Osteoblast (primary cell): ENCODE data around the gene UBL7. TPM values are rescaled to one million over a fixed set of nuclear protein-coding genes. Genes with fewer than 3 reads are reported as not detected.
A peak's percentile ranks its signal among the peaks of the same experiment; 100 is the strongest.

Experiments used
- DNase-seq: peaks from one replicate; pipeline ENCODE4 v3.0.0; 2011; ENCODE audit warnings: low spot score, mixed read lengths; ENCODE audit not compliant: insufficient read length; ENCODE audit errors: missing footprints
- H2AFZ ChIP-seq: 2 replicates; pipeline ENCODE4 v1.6.0; 2011; ENCODE audit warnings: mild to moderate bottlenecking, low read length
- H3K27ac ChIP-seq: 2 replicates; pipeline ENCODE4 v1.5.1; 2011; ENCODE audit warnings: mild to moderate bottlenecking, low read depth, low read length, moderate library complexity
- H3K27me3 ChIP-seq: 2 replicates; pipeline ENCODE4 v1.6.0; 2012; ENCODE audit warnings: mild to moderate bottlenecking, control low read depth, inconsistent platforms, low read length, moderate library complexity; ENCODE audit not compliant: insufficient read depth
- H3K36me3 ChIP-seq: 2 replicates; pipeline ENCODE4 v1.5.1; 2011; ENCODE audit warnings: mild to moderate bottlenecking, low read length, control low read depth, moderate library complexity; ENCODE audit not compliant: insufficient read depth
- H3K4me1 ChIP-seq: 2 replicates; pipeline ENCODE4 v1.5.1; 2011; ENCODE audit warnings: mild to moderate bottlenecking, low read length, control low read depth, moderate library complexity; ENCODE audit not compliant: insufficient read depth
- H3K4me2 ChIP-seq: 2 replicates; pipeline ENCODE4 v1.6.0; 2011; ENCODE audit warnings: mild to moderate bottlenecking, low read length; ENCODE audit not compliant: insufficient read depth
- H3K4me3 ChIP-seq: fragments of 200-600 bp; sonication (generic); 3 replicates; pipeline ENCODE4 v1.5.1; 2012; ENCODE audit warnings: mild to moderate bottlenecking, low read length, inconsistent platforms; ENCODE audit not compliant: insufficient read depth
- H3K79me2 ChIP-seq: 2 replicates; pipeline ENCODE4 v1.6.0; 2012; ENCODE audit warnings: mild to moderate bottlenecking, low read length, control low read depth, inconsistent platforms; ENCODE audit not compliant: insufficient read depth
- H3K9me3 ChIP-seq: 2 replicates; pipeline ENCODE4 v1.5.1; 2011; ENCODE audit warnings: low read depth, low read length, control low read depth
- H4K20me1 ChIP-seq: 2 replicates; pipeline ENCODE4 v1.6.0; 2012; ENCODE audit warnings: mild to moderate bottlenecking, low read length, control low read depth; ENCODE audit not compliant: insufficient read depth
- CTCF ChIP-seq: IDR thresholded peaks from 2 replicates; pipeline ENCODE4 v1.5.1; 2011; ENCODE audit warnings: mild to moderate bottlenecking, low read depth, low read length, moderate library complexity; ENCODE audit errors: extremely low read depth
- total RNA-seq: library from RNA; depleted of rRNA; stranded (reverse); fragments of >200 nt; gene quantifications from 2 replicates; pipeline ENCODE4 v1.2.3, GENCODE V29; 2012

The UBL7 gene
- total RNA-seq, 1 donor, result 39.8 TPM

DNA sequence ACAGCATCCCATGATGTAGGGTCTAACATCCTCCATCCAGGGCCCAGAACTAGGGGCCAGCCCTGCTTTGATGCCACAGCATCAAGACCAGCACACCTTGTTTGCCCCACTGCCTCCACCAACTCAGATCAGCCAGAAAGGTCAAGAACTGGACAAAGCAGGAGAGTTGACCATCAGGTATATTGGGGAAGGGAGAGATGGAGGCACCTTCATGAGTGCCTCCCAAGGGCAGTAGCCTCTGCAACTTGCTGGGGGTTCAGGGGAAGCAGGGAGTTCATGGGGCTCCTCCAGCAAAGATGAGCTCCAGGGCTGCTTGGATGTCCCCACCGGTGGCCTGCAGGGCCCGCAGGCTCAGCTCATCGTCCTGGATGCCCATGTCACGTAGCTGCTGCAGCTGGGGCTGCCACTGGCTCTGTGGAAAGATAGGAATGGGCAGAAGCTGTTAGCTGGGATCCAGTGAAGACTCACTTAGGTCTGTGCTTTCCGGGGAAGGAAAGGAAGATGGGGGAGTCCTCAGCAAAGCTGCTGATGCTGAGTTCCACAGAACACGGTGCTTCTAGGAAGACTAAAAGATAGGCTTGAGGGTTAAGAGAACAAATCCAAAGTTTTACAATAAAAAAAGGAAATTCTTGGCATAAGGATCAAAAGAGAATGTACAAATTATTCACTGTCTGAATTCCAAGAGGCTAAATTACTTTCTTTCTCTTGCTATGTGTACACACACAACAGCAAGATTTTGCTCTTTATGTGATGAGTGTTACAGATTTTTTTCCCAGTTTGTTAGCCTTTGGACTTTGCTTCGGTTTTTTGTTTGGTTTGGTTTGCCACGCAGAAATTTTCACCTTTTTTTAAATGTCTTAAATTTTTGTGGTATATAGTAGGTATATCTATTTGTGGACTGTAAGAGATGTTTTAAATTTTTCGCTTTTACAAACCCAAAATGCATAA, 14.9 kb downstream of the UBL7 start:
- Histone ChIP-seq H3K79me2 (no peaks in the 10 kb centered on the region), H3K4me3 (no peak overlapping the region), H3K4me2 (no peak overlapping the region), H2AFZ (no peak overlapping the region), H3K27me3 (no peaks in the 10 kb centered on the region), H3K4me1 (peaks cover 23% of the 10 kb centered on the region), H3K36me3 (peaks cover 38% of the 10 kb centered on the region), H4K20me1 (no peaks in the 10 kb centered on the region), H3K9me3 (no peaks in the 10 kb centered on the region), H3K27ac (no peak overlapping the region)
- no peak for TF ChIP-seq CTCF
- DNase-seq, result no peak

DNA sequence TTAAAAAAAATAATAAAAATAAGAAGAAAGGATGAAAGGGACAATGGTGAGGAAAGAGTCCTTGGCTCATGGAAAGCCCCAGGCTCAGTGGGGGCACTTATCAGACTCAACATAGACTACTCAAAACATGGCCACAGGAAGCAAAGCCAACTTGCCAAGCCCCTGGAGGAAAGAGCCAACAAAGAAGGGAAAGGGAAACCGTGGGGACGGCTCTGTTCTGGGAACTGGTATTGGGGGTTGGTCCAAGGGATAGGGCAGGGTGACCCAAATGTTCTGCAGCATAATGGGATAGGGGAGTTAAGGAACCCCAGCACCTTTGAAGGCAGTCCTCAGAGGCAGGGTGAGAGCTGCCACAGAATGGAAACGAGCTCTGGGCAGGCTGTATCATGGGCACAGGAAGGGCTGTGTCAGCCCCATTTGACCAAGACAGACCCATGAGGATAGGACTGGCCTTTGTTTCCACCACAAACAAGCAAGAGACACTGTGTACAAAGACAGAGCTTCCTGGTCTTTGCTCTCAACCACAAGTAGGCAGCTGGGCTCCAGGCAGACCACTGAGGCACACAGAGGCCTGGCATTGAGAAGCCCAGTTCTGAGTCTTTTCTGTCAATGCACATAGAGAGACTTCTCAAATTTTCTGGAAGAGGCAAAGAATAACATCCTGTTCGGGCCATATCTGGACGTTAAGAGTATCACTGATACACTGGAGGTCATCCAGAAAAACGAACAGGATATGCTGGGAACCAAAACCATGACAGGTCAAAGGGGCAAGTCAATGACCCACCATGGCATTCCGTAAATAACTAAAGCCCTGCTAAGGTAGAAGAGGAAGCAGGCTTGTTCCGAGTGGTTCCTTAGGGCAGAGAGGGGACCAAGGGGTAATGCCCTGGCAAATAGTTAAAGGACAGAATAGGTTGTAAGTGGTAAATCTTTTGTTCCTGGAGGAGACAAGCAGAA, 16.6 kb downstream of the UBL7 start:
- Histone ChIP-seq H3K79me2 (no peaks in the 10 kb centered on the region), H3K4me3 (no peak overlapping the region), H3K9me3 (no peaks in the 10 kb centered on the region), H3K4me2 (no peak overlapping the region), H3K27me3 (no peaks in the 10 kb centered on the region), H3K27ac (no peak overlapping the region), H3K4me1 (peaks cover 23% of the 10 kb centered on the region), H4K20me1 (no peaks in the 10 kb centered on the region), H3K36me3 (peaks cover 22% of the 10 kb centered on the region), H2AFZ (no peak overlapping the region)
- no peak for TF ChIP-seq CTCF
- no peak for DNase-seq

DNA sequence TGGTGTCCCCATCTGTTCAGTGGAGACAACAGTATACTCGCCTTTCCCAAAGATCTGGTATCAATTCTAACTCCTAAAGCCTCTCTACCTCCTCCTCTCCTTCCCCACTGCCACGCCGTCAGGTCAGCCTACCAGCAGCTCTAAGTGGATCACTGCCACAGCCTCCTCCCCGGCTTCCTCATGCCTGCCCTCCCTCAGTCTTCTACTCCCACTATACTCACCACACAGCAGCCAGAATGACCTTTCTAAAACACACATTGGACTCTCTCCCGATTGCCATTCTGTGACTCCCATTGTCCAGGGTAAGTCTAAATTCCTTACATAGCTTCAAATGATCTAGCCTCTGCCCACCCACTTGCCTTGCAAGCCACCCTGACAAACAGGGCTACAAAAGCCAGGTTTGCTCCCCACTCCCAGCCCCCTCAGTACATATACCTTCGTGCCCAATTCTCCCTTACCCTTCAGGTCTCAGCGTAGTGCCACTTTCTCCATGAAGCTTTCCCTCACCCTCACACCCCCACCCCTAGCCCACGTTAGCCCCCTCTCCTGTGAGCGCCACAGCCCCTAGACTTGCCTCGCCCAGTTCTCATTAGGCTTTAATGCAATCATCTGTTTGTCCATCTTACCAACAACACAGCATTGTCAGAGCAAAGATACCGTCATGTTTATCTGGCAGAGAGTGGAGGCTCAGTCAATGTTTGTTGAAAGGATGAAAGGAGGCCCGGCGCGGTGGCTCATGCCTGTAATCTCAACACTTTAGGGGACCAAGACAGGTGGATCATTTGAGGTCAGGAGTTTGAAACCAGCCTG, 17.7 kb downstream of the UBL7 start:
- Histone ChIP-seq H3K4me2 (peak overlapping the region; percentile 42), H3K79me2 (no peaks in the 10 kb centered on the region), H3K27ac (peak overlapping the region; percentile 46), H2AFZ (peak overlapping the region; percentile 85), H3K4me3 (no peak overlapping the region), H4K20me1 (no peaks in the 10 kb centered on the region), H3K9me3 (no peaks in the 10 kb centered on the region), H3K4me1 (peaks cover 23% of the 10 kb centered on the region), H3K27me3 (no peaks in the 10 kb centered on the region), H3K36me3 (peaks cover 11% of the 10 kb centered on the region)
- no peak for TF ChIP-seq CTCF
- peak; percentile 89 for DNase-seq
